ENCODE results near the gene BMP6.

DNA sequence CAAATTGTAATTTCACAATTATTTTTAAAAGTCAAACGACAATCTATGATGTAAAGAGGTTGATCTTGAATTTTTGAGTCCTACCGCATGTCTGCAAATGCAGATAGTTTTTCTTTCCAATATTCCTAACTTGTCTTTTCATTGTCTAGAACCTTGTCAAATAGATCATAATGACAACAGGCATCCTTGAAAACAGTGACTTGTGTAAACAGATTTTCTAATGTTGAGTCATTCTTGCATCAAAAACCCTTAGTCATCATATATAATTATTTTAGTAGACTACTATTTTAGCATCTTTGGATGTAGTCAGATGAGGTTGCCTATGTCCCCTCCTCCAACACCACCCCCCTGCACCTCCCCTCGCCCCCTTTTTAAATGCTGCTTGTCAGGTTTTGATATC is 43.8 kb downstream of the BMP6 start:
- TF ChIP-seq, protein P1, sequence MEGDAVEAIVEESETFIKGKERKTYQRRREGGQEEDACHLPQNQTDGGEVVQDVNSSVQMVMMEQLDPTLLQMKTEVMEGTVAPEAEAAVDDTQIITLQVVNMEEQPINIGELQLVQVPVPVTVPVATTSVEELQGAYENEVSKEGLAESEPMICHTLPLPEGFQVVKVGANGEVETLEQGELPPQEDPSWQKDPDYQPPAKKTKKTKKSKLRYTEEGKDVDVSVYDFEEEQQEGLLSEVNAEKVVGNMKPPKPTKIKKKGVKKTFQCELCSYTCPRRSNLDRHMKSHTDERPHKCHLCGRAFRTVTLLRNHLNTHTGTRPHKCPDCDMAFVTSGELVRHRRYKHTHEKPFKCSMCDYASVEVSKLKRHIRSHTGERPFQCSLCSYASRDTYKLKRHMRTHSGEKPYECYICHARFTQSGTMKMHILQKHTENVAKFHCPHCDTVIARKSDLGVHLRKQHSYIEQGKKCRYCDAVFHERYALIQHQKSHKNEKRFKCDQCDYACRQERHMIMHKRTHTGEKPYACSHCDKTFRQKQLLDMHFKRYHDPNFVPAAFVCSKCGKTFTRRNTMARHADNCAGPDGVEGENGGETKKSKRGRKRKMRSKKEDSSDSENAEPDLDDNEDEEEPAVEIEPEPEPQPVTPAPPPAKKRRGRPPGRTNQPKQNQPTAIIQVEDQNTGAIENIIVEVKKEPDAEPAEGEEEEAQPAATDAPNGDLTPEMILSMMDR (IDR thresholded peaks at IDR 0.05; ENCODE audit: borderline replicate concordance, extremely low read depth, low read length, poor library complexity, severe bottlenecking), result no peak
- no peak for TF ChIP-seq EZH2 (IDR thresholded peaks at IDR 0.05; ENCODE audit: borderline replicate concordance, low read depth, low read length, severe bottlenecking)
